Hematopoietic multipotent progenitor cell treated with erythropoietin and hydrocortisone succinate and interleukin-3 and kit ligand, for 4 days (in vitro differentiated cells): ENCODE measurements around the gene DEFB108B.
"Not testable (repeated sequence)": the region's sequence is repeated elsewhere in the genome, so short reads cannot be mapped to it uniquely, and the experiment has no call there.

Experiments used
- DNase-seq: peaks from one replicate; pipeline ENCODE4 v3.0.0-alpha.2; 2015

The DEFB108B gene

GRCh38 chr11:71821539-71821938, 11.5 kb upstream of the DEFB108B start:
- DNase-seq, result peak; percentile 28

GRCh38 chr11:71829247-71829646, 3.8 kb upstream of the DEFB108B start:
- DNase-seq, result not testable (repeated sequence)

DNA sequence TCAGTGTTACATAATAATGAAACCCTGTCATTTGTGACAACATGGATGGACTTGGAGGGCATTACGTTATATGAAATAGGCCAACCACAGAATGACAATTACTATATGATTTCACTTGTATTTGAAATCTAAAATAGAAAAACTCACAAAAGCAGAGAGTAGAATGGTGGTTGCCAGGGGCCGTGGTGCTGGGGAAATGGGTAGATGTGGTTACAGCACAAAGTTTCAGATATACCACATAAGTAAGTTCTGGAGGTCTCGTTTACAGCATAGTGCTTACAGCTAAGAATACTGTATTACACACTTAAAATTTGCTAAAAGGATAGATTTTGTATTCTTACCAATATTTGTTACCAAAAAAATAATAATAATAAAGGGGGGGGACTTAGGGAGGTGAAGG, 3.3 kb upstream of the DEFB108B start:
- not testable (repeated sequence) for DNase-seq

GRCh38 chr11:71842720-71843119, 9.7 kb downstream of the DEFB108B start:
- not testable (repeated sequence) for DNase-seq

DNA sequence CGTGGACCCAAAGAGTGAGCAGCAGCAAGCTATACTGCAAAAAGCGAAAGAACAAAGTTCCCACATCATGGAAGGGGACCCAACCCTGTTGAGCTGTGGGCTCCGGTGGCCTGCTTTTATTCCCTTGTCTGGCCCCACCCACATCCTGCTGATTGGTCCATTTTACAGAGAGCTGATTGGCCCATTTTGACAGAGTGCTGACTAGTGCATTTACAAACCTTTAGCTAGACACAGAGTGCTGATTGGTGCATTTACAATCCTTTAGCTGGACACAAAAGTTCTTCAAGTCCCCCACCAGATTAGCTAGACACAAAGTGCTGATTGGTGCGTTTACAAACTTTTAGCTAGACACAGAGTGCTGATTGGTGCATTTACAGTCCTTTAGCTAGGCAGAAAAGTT, 10.4 kb downstream of the DEFB108B start:
- DNase-seq, result not testable (repeated sequence)

GRCh38 chr11:71843858-71844257, 10.9 kb downstream of the DEFB108B start:
- no peak for DNase-seq

- DNase-seq, result not testable (repeated sequence)
Observed at GRCh38 chr11:71853895-71854294, 20.9 kb downstream of the DEFB108B start.

DNA sequence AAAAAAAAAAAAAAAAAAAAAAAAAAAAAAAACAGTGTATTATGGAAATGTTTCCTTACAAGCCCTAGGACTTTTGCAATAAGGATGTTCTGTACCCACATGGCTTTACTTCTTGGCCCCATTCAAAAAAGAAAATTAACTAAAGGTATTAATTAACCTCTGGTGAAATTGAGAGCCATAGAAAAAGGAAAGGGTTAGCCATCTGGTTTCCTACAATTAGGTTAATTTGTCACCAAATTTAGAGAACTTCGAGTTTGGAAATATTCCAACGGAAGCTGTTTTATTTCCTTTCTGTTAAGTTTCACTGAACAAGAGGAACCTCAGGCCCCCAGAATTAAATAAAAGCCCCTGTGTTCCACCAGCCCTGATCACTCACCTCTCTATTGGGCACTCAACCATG, 22.9 kb downstream of the DEFB108B start:
- DNase-seq, result peak; percentile 79

- DNase-seq, result peak; percentile 37
Observed at GRCh38 chr11:71860835-71861234, 27.8 kb downstream of the DEFB108B start.

DNA sequence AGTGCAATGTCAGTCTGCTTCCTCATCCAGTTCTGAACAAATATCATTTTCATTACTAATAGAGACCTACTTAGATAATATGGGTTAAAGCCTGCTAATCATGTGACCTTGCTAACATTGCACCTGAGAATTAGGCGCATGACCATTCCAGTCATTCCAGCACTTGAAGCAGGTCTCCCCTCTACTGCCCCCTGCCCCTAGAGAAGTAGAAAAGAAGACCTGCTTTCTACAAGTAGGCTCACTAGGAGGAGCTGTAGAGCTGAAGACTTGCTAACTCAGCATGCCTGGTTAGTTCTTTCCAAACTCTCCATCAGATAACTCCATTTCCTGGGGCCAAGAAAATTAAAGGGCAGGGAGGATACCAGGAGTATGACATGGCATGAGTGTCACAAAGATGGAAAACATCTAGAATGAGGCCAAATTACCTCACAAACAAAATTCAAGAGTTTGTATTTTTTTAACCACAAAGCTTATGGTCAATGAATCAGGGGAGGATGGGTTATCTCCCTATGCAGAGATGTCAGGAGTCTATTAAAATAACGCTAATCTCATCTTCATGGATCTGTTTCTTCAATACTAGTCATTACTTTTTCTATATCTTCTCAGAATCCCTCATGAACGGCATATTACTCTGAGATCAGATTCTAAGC, 31.1 kb downstream of the DEFB108B start:
- peak; percentile 83 for DNase-seq

DNA sequence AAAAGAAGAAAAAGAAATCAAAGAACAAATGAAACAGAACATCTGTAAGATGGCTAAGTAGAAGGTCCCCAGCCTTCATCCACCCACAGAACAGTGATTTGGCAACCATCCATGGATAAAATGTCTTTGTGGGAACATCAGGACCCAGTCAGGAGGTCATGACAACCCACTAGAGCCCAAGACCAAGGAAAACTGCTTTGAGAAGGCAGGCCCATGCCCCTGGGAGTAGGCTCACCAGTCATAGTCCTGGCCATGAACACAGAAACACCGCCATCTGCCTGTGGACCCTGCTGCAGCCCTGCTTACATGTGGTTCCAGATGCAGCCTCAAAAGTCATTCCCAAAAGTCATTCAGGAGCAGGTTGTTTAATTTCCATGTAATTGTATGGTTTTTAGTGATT, 34.2 kb downstream of the DEFB108B start:
- not testable (repeated sequence) for DNase-seq

GRCh38 chr11:71869931-71870330, 36.9 kb downstream of the DEFB108B start:
- DNase-seq, result not testable (repeated sequence)

DNA sequence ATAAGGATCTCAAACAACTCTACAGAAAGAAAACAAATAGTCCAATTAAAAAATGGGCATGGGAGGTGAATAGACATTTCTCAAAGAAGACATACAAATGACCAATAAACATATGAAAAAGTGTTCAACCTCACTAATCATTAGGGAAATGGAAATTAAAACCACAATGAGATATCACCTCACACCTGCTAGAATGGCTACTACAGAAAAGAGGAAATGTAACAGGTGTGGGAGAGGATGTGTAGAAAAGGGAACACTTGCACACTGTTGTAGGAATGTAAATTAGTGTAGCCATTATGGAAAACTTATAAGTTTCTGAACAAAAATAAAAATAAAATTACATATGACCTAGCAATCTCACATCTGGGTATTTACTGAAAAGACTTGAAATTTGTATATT, 37.7 kb downstream of the DEFB108B start:
- DNase-seq, result not testable (repeated sequence)

DNA sequence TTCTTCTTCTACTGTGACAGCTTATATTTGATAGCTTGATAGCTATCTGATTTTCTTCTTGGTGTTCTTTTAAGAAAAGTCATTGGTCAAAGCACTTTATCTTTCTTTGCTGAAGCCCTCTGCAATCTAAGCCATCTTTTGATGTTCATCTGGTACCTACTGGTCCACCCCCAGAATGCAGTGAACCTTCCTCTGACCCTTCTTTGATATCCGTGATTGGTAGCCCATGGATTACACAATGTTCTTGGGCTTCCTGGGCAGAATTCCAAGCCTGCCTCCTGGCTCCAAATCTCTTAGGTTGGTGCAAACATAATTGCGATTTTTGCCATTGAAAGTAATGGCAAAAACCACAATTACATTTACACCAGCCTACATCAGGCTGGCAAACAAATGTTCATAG, 43.3 kb downstream of the DEFB108B start:
- DNase-seq, result not testable (repeated sequence)

DNA sequence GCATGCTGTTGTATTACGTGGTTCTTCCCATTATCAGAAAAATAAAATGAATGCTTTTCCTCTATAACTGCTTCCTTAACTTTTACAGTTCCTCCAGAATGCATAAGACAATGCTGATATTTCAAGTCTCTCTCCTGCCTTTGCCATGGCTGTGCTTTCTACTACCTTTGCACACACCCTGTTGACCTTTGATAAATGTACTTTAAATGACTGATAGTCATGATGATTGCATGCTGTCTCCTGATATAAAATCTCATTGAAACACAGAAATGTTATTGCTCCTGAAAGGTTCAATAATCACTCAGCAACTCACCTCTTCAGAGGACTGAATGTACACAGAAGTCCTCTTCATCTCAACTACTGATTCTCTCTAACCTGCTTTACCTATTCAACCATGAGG, 45.1 kb downstream of the DEFB108B start, which contains the start of gene DEFB131B:
Gene DEFB131B (plus strand): TSS at position 395 of the 400 bp plus-strand sequence. CDS start 0 bp downstream, at position 395.
- not testable (repeated sequence) for DNase-seq

GRCh38 chr11:71885806-71886205, 52.8 kb downstream of the DEFB108B start:
- DNase-seq, result not testable (repeated sequence)
